Cerebellar cortex (tissue), 1 donor: ENCODE results near the gene KCNK15.
"Not testable (repeated sequence)": the region's sequence is repeated elsewhere in the genome, so short reads cannot be mapped to it uniquely, and the experiment has no call there.

ENCODE experiments used
- DNase-seq: peaks from one replicate; pipeline ENCODE4 v3.0.0-alpha.2; 2015; ENCODE audit warnings: low spot score

KCNK15 gene

GRCh38 chr20:44745598-44746366 lies at the start of gene KCNK15:
TSS of gene KCNK15 (plus strand) at chr20:44745865. CDS start at chr20:44745911, 46 bp downstream.
- no peak for DNase-seq

- DNase-seq: no peak
These were observed 49.4 kb upstream of the KCNK15 start for GRCh38 chr20:44696315-44696714.

GRCh38 chr20:44697041-44697440 lies 48.6 kb upstream of the KCNK15 start:
- DNase-seq: not testable (repeated sequence)

GRCh38 chr20:44698351-44698750 lies 47.3 kb upstream of the KCNK15 start:
- no peak for DNase-seq

- DNase-seq: no peak
These were observed 45.4 kb upstream of the KCNK15 start for GRCh38 chr20:44700306-44700705.

GRCh38 chr20:44701118-44701857 lies 44.4 kb upstream of the KCNK15 start:
- DNase-seq: no peak

- no peak for DNase-seq
These were observed 43.8 kb upstream of the KCNK15 start for GRCh38 chr20:44701858-44702256.

GRCh38 chr20:44702776-44703175 lies 42.9 kb upstream of the KCNK15 start:
- no peak for DNase-seq

- no peak for DNase-seq
These were observed 42.3 kb upstream of the KCNK15 start for GRCh38 chr20:44703183-44703925.

GRCh38 chr20:44703956-44704488 lies 41.6 kb upstream of the KCNK15 start:
- no peak for DNase-seq

- DNase-seq: no peak
These were observed 41.1 kb upstream of the KCNK15 start for GRCh38 chr20:44704551-44704971.

- DNase-seq: no peak
These were observed 40.1 kb upstream of the KCNK15 start for GRCh38 chr20:44705364-44706094.

GRCh38 chr20:44706301-44707017 lies 39.2 kb upstream of the KCNK15 start:
- DNase-seq: no peak

- DNase-seq: no peak
These were observed 38.6 kb upstream of the KCNK15 start for GRCh38 chr20:44707018-44707579.

GRCh38 chr20:44709380-44709779 lies 36.3 kb upstream of the KCNK15 start:
- DNase-seq: no peak

- DNase-seq: no peak
These were observed 35.9 kb upstream of the KCNK15 start for GRCh38 chr20:44709797-44710196.

- DNase-seq: no peak
These were observed 34.4 kb upstream of the KCNK15 start for GRCh38 chr20:44711237-44711636.

GRCh38 chr20:44714102-44714700 lies 31.5 kb upstream of the KCNK15 start:
- no peak for DNase-seq

GRCh38 chr20:44714701-44715498 lies 30.8 kb upstream of the KCNK15 start, which contains the start of gene CCN5:
TSS of gene CCN5 (plus strand) at chr20:44715369. CDS start at chr20:44715391, 22 bp downstream.
- no peak for DNase-seq
